ENCODE measurements around the gene LMBRD2.

LMBRD2 gene

GRCh38 chr5:36078430-36078829 is 73.3 kb downstream of the LMBRD2 start:
- no peak for TF ChIP-seq CTCF (conservative IDR thresholded peaks at IDR 0.05; ENCODE audit: low read depth, low read length)
- no peak overlapping the region for H3K4me3 ChIP-seq (ENCODE audit: low read length)
- no peak for DNase-seq (ENCODE audit: low read depth)

- TF ChIP-seq CTCF (conservative IDR thresholded peaks at IDR 0.05; ENCODE audit: low read depth, low read length) = peak; percentile 30
- no peak overlapping the region for H3K4me3 ChIP-seq (ENCODE audit: low read length)
- DNase-seq (ENCODE audit: low read depth) = no peak
Observed at GRCh38 chr5:36073595-36074216, 78.0 kb downstream of the LMBRD2 start.

DNA sequence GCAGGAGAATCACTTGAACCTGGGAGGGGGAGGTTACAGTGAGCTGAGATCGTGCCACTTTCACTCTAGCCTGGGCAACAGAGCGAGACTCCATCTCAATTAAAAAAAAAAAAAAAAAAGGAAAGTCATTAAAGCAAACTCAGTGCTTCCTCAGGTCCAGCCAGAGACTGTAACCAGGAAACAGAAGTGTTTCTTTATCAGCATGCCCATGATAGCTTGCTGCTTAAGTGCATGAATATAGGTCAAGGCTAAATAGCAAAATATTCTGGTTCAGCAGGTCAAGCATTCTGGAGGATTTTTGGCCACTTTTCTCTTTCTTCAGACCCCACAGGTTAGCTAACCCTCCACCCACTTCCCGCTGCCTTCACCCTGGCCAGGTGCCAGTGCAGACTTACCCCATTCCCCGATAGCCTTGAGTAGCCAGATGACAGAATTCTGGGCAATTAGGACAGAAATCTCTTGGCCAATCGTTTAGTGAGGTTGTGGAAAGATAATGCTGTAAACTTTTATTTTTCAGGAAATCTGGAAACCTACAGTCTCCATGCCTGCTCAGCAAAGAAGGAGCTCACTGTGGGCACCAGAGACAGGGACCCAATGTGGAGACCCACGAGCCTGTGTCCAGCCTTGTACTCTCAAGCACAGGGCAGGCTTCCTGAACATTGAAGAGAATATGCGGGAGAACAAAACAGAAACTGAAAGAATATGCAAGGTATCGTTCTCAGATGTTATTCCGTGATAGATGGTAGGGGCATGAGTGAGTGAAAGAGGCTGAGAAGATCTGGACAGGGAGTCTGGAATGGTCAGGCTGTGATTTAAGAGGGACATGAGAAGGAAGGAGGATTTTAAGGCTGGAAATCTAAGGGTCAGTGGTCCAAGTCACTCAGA is 80.8 kb downstream of the LMBRD2 start:
- no peak overlapping the region for H3K4me3 ChIP-seq (ENCODE audit: low read length)
- no peak for DNase-seq (ENCODE audit: low read depth)
- TF ChIP-seq CTCF (conservative IDR thresholded peaks at IDR 0.05; ENCODE audit: low read depth, low read length) = no peak

GRCh38 chr5:36068751-36069281 is 82.9 kb downstream of the LMBRD2 start:
- DNase-seq (ENCODE audit: low read depth) = no peak
- TF ChIP-seq CTCF (conservative IDR thresholded peaks at IDR 0.05; ENCODE audit: low read depth, low read length) = no peak
- H3K4me3 ChIP-seq (ENCODE audit: low read length) = no peak overlapping the region

DNA sequence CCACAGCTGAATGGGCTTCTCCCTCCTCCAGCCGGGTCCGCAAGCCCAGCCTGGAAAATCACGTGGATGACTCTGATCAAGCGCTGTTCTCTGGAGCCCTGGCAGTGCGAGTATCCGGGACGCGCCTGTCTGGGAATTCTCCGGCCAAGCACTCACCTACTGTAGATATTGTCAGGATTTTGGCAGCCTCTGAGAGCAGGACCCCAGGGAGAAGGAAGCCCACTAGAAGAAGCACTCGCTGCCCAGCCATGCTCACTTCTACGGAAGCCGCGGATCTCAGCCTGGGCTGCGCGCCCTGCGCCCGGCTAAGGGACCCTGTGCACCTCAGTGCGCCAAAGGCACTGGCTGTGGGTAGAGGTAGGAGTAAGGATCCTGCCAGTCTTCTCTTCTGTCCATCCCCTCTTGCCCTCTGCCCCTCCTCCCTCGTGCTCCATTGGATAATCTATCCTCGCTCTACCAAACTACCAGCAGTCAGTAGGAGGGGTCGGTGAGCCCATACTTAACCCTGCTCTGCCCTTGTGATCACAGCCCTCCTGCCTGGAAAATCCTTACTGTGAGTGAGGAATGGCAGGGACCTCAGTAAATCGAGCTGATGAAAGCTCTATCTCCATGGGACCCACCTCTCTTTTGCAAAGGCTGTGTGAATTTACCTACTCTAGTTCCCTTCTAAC is 85.0 kb downstream of the LMBRD2 start, which contains the start of gene UGT3A2:
TSS of gene UGT3A2 (minus strand) at position 343 of the 671 bp plus-strand sequence. CDS start at position 250, 93 bp downstream.
- DNase-seq (ENCODE audit: low read depth) = no peak
- no peak for TF ChIP-seq CTCF (conservative IDR thresholded peaks at IDR 0.05; ENCODE audit: low read depth, low read length)
- H3K4me3 ChIP-seq (ENCODE audit: low read length) = peak within 1 kb of the TSS; percentile 10

GRCh38 chr5:36066001-36066539 is 85.6 kb downstream of the LMBRD2 start:
- peak overlapping the region; percentile 10 for H3K4me3 ChIP-seq (ENCODE audit: low read length)
- TF ChIP-seq CTCF (conservative IDR thresholded peaks at IDR 0.05; ENCODE audit: low read depth, low read length) = no peak
- no peak for DNase-seq (ENCODE audit: low read depth)

All from retinal pigment epithelial cell (primary cell).